GM23338 (cell line): ENCODE results near the gene DIP2C. TPM values are rescaled to one million over a fixed set of nuclear protein-coding genes. Genes with fewer than 3 reads are reported as not detected.

Experiments
- ATAC-seq: fragments of 200-7000 bp; cut with Tn5 transposase; 3 replicates; pipeline ENCODE4 v1.9.1; 2020
- DNase-seq: peaks from one replicate; pipeline ENCODE4 v3.0.0-alpha.2; 2015; ENCODE audit warnings: low spot score
- H2AFZ ChIP-seq: fragments of 200-600 bp; sonication (generic); 2 replicates; pipeline ENCODE4 v1.8.0; 2016; ENCODE audit warnings: antibody characterized with exemption, mild to moderate bottlenecking, moderate library complexity
- H3F3A ChIP-seq: fragments of 200-600 bp; sonication (generic); replicated peaks from 2 replicates; pipeline ENCODE4 v1.8.0; 2017; ENCODE audit warnings: antibody characterized with exemption, mixed run types, low read depth
- H3K27ac ChIP-seq: fragments of 200-600 bp; sonication (generic); 2 replicates; pipeline ENCODE4 v1.6.1; 2016; ENCODE audit warnings: low read depth
- H3K27me3 ChIP-seq: fragments of 200-600 bp; sonication (generic); 2 replicates; pipeline ENCODE4 v1.8.0; 2016; ENCODE audit warnings: mild to moderate bottlenecking, mixed run types, moderate library complexity; ENCODE audit not compliant: insufficient read depth
- H3K36me3 ChIP-seq: fragments of 200-600 bp; sonication (generic); 2 replicates; pipeline ENCODE4 v1.8.0; 2016; ENCODE audit warnings: mild to moderate bottlenecking; ENCODE audit not compliant: insufficient read depth
- H3K4me1 ChIP-seq: fragments of 200-600 bp; sonication (generic); 2 replicates; pipeline ENCODE4 v1.8.0; 2016; ENCODE audit warnings: mild to moderate bottlenecking, moderate library complexity; ENCODE audit not compliant: insufficient read depth
- H3K4me2 ChIP-seq: fragments of 200-600 bp; sonication (generic); 2 replicates; pipeline ENCODE4 v1.7.1; 2017; ENCODE audit warnings: mixed run types
- H3K4me3 ChIP-seq: fragments of 200-600 bp; sonication (generic); 2 replicates; pipeline ENCODE4 v1.6.1; 2016; ENCODE audit warnings: mixed run types
- H3K79me2 ChIP-seq: fragments of 200-600 bp; sonication (generic); replicated peaks from 2 replicates; pipeline ENCODE4 v1.8.0; 2017; ENCODE audit warnings: mild to moderate bottlenecking; ENCODE audit not compliant: insufficient read depth
- H3K9me2 ChIP-seq: fragments of 200-600 bp; sonication (generic); 2 replicates; pipeline ENCODE4 v1.8.0; 2017; ENCODE audit not compliant: insufficient read depth
- H4K20me1 ChIP-seq: fragments of 200-600 bp; sonication (generic); replicated peaks from 2 replicates; pipeline ENCODE4 v1.8.0; 2017; ENCODE audit warnings: mild to moderate bottlenecking; ENCODE audit not compliant: insufficient read depth
- H3K27ac Mint-ChIP-seq: 2 replicates; pipeline ENCODE4 v1.8.0; 2020; ENCODE audit warnings: inconsistent platforms, mild to moderate bottlenecking, moderate library complexity, mixed read lengths
- H3K27me3 Mint-ChIP-seq: 3 replicates; pipeline ENCODE4 v1.8.0; 2022; ENCODE audit warnings: low read depth, mild to moderate bottlenecking, moderate library complexity, mixed read lengths, inconsistent platforms; ENCODE audit not compliant: insufficient read depth, poor library complexity
- H3K36me3 Mint-ChIP-seq: 3 replicates; pipeline ENCODE4 v1.8.0; 2021; ENCODE audit warnings: low read depth, mild to moderate bottlenecking, inconsistent platforms, moderate library complexity, mixed read lengths
- H3K4me1 Mint-ChIP-seq: 3 replicates; pipeline ENCODE4 v1.8.0; 2020; ENCODE audit warnings: mild to moderate bottlenecking, inconsistent platforms, mixed read lengths
- H3K4me3 Mint-ChIP-seq: 3 replicates; pipeline ENCODE4 v1.8.0; 2021; ENCODE audit warnings: moderate library complexity, mild to moderate bottlenecking, inconsistent platforms, mixed read lengths
- H3K9me3 Mint-ChIP-seq: 3 replicates; pipeline ENCODE4 v1.8.0; 2020; ENCODE audit warnings: moderate library complexity, mild to moderate bottlenecking, inconsistent platforms, mixed read lengths
- CREB1 ChIP-seq: fragments of 250-450 bp; sonication (Bioruptor Pico); IDR thresholded peaks from 2 replicates; pipeline ENCODE4 v1.5.0; 2020; ENCODE audit warnings: low read depth, mild to moderate bottlenecking, moderate library complexity
- EZH2 ChIP-seq: fragments of 200-600 bp; sonication (generic); IDR thresholded peaks from one replicate; pipeline ENCODE4 v1.8.0; 2017; ENCODE audit warnings: antibody characterized with exemption, mild to moderate bottlenecking, low read depth; ENCODE audit not compliant: unreplicated experiment
- EZH2phosphoT487 ChIP-seq: fragments of 200-600 bp; sonication (generic); IDR thresholded peaks from one replicate; pipeline ENCODE4 v1.8.1; 2018; ENCODE audit warnings: antibody characterized with exemption; ENCODE audit not compliant: unreplicated experiment
- JUNB ChIP-seq: IDR thresholded peaks from one replicate; pipeline ENCODE4 v1.6.1; 2016; ENCODE audit warnings: antibody characterized with exemption; ENCODE audit not compliant: unreplicated experiment
- NANOG ChIP-seq: IDR thresholded peaks from 2 replicates; pipeline ENCODE4 v1.6.1; 2016; ENCODE audit warnings: antibody characterized with exemption, borderline replicate concordance
- POLR2AphosphoS5 ChIP-seq: IDR thresholded peaks from 2 replicates; pipeline ENCODE4 v1.6.1; 2016; ENCODE audit warnings: antibody characterized with exemption, low read depth
- STAT1 ChIP-seq: IDR thresholded peaks from one replicate; pipeline ENCODE4 v1.6.1; 2016; ENCODE audit warnings: antibody characterized with exemption; ENCODE audit not compliant: unreplicated experiment
- ZNF114 ChIP-seq: fragments of 250-450 bp; sonication (Bioruptor Pico); IDR thresholded peaks from 2 replicates; pipeline ENCODE4 v1.5.0; 2020; ENCODE audit warnings: mild to moderate bottlenecking, moderate library complexity
- ZNF331 ChIP-seq: fragments of 250-450 bp; sonication (Bioruptor Pico); IDR thresholded peaks from 2 replicates; pipeline ENCODE4 v1.5.0; 2020; ENCODE audit warnings: low read depth, mild to moderate bottlenecking, moderate library complexity
- polyA plus RNA-seq: library from polyadenylated mRNA; unstranded; fragments of >200 nt; fragmentation: Nextera tagmentation; extraction: Ambion mirVana; gene quantifications from 2 replicates; pipeline ENCODE4 v1.2.1, GENCODE V29; 2016
- total RNA-seq: library from RNA; depleted of rRNA; stranded (reverse); fragments of >200 nt; shearing (Covaris generic); gene quantifications from 2 replicates; pipeline ENCODE4 v1.2.3, GENCODE V29; 2014
- TF ChIP-seq, protein P1 (sequence below), 2 experiments: fragments of 200-600 bp in 1 of 2; sonication (generic) in 1 of 2; conservative IDR thresholded peaks; 2 replicates each; pipeline versions ENCODE4 v1.5.1 to v1.6.1; 2016 to 2017; ENCODE audit warnings: antibody characterized with exemption in 2 of 2, low read depth in 2 of 2, mild to moderate bottlenecking in 2 of 2, moderate library complexity in 1 of 2
- TF ChIP-seq, protein P2 (sequence below): IDR thresholded peaks from 2 replicates; pipeline ENCODE4 v1.6.1; 2016; ENCODE audit warnings: antibody characterized with exemption
- TF ChIP-seq, protein P3 (sequence below): IDR thresholded peaks from one replicate; pipeline ENCODE4 v1.6.1; 2018; ENCODE audit warnings: antibody characterized with exemption; ENCODE audit not compliant: unreplicated experiment
- TF ChIP-seq, protein P4 (sequence below): fragments of 250-450 bp; sonication (Bioruptor Pico); IDR thresholded peaks from 2 replicates; pipeline ENCODE4 v1.5.0; 2020; ENCODE audit warnings: mild to moderate bottlenecking, moderate library complexity

DIP2C gene
- total and polyA plus RNA-seq, 2 experiments from 2014 or later, result 5.1 to 7.7 TPM

DNA sequence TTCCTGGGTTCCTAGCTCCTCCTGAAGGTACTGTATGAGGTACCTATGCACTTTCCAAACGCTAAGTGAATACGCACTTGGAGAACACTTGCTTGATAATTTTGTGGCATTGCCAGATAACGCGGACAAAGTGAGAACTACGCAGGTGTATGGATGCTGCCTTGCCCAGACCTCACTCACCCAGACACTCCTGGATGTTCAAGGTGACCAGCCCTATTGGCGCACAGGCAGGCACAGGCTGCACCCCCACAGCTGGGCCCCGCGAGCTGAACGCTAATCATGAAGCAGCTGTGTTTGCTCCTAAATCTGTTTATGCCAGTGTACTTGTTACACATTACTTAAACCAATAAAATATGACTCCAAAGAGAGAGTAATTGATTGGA is 27.3 kb downstream of the DIP2C start (continued):
- no peak for TF ChIP-seq EZH2phosphoT487

DNA sequence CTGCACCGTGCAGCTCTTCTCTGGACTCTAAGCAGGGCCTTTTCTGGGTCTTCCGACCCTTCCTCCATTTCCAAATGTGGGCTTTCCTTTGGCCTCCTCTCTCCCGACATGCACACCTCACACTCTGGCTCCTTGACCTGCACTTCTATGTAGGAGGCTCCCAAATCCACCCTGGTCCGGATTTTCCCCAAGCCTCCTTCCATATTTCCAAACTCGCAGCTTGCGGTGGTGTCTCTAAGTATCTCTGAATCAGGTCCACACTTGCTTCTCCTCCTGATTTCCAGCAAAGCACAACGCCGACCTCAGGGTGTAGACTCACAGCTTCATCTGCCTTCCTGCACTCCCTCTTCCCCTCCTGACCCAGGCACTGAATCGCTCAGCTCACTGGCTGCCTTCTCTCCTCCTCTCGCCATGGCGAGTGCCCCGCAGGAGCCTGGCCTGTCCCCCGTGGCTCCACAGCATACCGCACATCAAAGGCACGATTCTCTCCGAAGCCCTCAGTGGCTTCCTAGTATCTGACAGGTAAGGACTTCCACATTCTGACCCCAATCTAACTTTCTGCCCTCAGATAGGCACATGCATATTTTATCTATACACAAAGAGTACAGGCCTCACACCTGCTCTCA is 27.8 kb downstream of the DIP2C start:
- no peak for DNase-seq
- H4K20me1 ChIP-seq, result peaks cover 13% of the 10 kb centered on the region
- H3K36me3 ChIP-seq, result no peaks in the 10 kb centered on the region
- peaks cover 2% of the 10 kb centered on the region for H3K27me3 Mint-ChIP-seq
- H3F3A ChIP-seq, result no peaks in the 10 kb centered on the region
- H3K27ac ChIP-seq, result no peak overlapping the region
- no peaks in the 10 kb centered on the region for H3K9me2 ChIP-seq
- H2AFZ ChIP-seq, result no peak overlapping the region
- no peaks in the 10 kb centered on the region for H3K9me3 Mint-ChIP-seq
- H3K79me2 ChIP-seq, result peaks cover 67% of the 10 kb centered on the region
- no peaks in the 10 kb centered on the region for H3K36me3 Mint-ChIP-seq
- H3K4me3 Mint-ChIP-seq, result no peak overlapping the region
- TF ChIP-seq ZNF331 (CRISPR knock-in tag), result no peak
- no peak for TF ChIP-seq CREB1 (CRISPR knock-in tag)
- TF ChIP-seq JUNB, result no peak
- TF ChIP-seq, protein P1, sequence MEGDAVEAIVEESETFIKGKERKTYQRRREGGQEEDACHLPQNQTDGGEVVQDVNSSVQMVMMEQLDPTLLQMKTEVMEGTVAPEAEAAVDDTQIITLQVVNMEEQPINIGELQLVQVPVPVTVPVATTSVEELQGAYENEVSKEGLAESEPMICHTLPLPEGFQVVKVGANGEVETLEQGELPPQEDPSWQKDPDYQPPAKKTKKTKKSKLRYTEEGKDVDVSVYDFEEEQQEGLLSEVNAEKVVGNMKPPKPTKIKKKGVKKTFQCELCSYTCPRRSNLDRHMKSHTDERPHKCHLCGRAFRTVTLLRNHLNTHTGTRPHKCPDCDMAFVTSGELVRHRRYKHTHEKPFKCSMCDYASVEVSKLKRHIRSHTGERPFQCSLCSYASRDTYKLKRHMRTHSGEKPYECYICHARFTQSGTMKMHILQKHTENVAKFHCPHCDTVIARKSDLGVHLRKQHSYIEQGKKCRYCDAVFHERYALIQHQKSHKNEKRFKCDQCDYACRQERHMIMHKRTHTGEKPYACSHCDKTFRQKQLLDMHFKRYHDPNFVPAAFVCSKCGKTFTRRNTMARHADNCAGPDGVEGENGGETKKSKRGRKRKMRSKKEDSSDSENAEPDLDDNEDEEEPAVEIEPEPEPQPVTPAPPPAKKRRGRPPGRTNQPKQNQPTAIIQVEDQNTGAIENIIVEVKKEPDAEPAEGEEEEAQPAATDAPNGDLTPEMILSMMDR (conservative IDR thresholded peaks at IDR 0.05; ENCODE audit: low read depth in 2 of 2), result no peak
- TF ChIP-seq, protein P2, sequence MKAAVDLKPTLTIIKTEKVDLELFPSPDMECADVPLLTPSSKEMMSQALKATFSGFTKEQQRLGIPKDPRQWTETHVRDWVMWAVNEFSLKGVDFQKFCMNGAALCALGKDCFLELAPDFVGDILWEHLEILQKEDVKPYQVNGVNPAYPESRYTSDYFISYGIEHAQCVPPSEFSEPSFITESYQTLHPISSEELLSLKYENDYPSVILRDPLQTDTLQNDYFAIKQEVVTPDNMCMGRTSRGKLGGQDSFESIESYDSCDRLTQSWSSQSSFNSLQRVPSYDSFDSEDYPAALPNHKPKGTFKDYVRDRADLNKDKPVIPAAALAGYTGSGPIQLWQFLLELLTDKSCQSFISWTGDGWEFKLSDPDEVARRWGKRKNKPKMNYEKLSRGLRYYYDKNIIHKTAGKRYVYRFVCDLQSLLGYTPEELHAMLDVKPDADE, result no peak
- no peak for TF ChIP-seq ZNF114 (CRISPR knock-in tag)
- no peak for TF ChIP-seq EZH2phosphoT487
- TF ChIP-seq STAT1, result no peak
- TF ChIP-seq, protein P3, sequence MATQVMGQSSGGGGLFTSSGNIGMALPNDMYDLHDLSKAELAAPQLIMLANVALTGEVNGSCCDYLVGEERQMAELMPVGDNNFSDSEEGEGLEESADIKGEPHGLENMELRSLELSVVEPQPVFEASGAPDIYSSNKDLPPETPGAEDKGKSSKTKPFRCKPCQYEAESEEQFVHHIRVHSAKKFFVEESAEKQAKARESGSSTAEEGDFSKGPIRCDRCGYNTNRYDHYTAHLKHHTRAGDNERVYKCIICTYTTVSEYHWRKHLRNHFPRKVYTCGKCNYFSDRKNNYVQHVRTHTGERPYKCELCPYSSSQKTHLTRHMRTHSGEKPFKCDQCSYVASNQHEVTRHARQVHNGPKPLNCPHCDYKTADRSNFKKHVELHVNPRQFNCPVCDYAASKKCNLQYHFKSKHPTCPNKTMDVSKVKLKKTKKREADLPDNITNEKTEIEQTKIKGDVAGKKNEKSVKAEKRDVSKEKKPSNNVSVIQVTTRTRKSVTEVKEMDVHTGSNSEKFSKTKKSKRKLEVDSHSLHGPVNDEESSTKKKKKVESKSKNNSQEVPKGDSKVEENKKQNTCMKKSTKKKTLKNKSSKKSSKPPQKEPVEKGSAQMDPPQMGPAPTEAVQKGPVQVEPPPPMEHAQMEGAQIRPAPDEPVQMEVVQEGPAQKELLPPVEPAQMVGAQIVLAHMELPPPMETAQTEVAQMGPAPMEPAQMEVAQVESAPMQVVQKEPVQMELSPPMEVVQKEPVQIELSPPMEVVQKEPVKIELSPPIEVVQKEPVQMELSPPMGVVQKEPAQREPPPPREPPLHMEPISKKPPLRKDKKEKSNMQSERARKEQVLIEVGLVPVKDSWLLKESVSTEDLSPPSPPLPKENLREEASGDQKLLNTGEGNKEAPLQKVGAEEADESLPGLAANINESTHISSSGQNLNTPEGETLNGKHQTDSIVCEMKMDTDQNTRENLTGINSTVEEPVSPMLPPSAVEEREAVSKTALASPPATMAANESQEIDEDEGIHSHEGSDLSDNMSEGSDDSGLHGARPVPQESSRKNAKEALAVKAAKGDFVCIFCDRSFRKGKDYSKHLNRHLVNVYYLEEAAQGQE, result no peak
- TF ChIP-seq POLR2AphosphoS5, result no peak
- TF ChIP-seq EZH2, result no peak
- no peak for TF ChIP-seq NANOG
- TF ChIP-seq, protein P4, sequence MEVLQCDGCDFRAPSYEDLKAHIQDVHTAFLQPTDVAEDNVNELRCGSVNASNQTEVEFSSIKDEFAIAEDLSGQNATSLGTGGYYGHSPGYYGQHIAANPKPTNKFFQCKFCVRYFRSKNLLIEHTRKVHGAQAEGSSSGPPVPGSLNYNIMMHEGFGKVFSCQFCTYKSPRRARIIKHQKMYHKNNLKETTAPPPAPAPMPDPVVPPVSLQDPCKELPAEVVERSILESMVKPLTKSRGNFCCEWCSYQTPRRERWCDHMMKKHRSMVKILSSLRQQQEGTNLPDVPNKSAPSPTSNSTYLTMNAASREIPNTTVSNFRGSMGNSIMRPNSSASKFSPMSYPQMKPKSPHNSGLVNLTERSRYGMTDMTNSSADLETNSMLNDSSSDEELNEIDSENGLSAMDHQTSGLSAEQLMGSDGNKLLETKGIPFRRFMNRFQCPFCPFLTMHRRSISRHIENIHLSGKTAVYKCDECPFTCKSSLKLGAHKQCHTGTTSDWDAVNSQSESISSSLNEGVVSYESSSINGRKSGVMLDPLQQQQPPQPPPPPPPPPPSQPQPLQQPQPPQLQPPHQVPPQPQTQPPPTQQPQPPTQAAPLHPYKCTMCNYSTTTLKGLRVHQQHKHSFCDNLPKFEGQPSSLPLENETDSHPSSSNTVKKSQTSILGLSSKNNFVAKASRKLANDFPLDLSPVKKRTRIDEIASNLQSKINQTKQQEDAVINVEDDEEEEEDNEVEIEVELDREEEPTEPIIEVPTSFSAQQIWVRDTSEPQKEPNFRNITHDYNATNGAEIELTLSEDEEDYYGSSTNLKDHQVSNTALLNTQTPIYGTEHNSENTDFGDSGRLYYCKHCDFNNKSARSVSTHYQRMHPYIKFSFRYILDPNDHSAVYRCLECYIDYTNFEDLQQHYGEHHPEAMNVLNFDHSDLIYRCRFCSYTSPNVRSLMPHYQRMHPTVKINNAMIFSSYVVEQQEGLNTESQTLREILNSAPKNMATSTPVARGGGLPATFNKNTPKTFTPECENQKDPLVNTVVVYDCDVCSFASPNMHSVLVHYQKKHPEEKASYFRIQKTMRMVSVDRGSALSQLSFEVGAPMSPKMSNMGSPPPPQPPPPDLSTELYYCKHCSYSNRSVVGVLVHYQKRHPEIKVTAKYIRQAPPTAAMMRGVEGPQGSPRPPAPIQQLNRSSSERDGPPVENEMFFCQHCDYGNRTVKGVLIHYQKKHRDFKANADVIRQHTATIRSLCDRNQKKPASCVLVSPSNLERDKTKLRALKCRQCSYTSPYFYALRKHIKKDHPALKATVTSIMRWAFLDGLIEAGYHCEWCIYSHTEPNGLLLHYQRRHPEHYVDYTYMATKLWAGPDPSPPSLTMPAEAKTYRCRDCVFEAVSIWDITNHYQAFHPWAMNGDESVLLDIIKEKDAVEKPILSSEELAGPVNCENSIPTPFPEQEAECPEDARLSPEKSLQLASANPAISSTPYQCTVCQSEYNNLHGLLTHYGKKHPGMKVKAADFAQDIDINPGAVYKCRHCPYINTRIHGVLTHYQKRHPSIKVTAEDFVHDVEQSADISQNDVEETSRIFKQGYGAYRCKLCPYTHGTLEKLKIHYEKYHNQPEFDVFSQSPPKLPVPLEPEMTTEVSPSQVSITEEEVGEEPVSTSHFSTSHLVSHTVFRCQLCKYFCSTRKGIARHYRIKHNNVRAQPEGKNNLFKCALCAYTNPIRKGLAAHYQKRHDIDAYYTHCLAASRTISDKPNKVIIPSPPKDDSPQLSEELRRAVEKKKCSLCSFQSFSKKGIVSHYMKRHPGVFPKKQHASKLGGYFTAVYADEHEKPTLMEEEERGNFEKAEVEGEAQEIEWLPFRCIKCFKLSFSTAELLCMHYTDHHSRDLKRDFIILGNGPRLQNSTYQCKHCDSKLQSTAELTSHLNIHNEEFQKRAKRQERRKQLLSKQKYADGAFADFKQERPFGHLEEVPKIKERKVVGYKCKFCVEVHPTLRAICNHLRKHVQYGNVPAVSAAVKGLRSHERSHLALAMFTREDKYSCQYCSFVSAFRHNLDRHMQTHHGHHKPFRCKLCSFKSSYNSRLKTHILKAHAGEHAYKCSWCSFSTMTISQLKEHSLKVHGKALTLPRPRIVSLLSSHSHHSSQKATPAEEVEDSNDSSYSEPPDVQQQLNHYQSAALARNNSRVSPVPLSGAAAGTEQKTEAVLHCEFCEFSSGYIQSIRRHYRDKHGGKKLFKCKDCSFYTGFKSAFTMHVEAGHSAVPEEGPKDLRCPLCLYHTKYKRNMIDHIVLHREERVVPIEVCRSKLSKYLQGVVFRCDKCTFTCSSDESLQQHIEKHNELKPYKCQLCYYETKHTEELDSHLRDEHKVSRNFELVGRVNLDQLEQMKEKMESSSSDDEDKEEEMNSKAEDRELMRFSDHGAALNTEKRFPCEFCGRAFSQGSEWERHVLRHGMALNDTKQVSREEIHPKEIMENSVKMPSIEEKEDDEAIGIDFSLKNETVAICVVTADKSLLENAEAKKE (CRISPR knock-in tag), result no peak
- H3K4me1 ChIP-seq, result no peaks in the 10 kb centered on the region; the same call in 1 of the 2 replicates
- H3K4me1 Mint-ChIP-seq, result peaks cover 22% of the 10 kb centered on the region
- no peak overlapping the region for H3K4me3 ChIP-seq
- H3K27me3 ChIP-seq, result no peaks in the 10 kb centered on the region
- no peak overlapping the region for H3K27ac Mint-ChIP-seq
- H3K4me2 ChIP-seq, result no peak overlapping the region
- ATAC-seq, result peak; percentile 91
